Fibroblast of lung (primary cell): Measurements from ENCODE around the gene HIVEP3.

Experiments
- CTCF ChIP-seq, 2 donors: IDR thresholded peaks in 1 of 2; conservative IDR thresholded peaks in 1 of 2; 1 replicate in 1 of 2; 2 replicates in 1 of 2; pipeline ENCODE4 v1.5.1; 2011 to 2012; ENCODE audit warnings: low read length in 2 of 2, control low read depth in 1 of 2, inconsistent platforms in 1 of 2, low read depth in 1 of 2, mild to moderate bottlenecking in 1 of 2
- EZH2 ChIP-seq: IDR thresholded peaks from 2 replicates; pipeline ENCODE4 v1.5.1; 2012; ENCODE audit warnings: low read length, control low read depth, mild to moderate bottlenecking; ENCODE audit errors: missing control alignments

GRCh38 chr1:41768583-41768982, 150.1 kb downstream of the HIVEP3 start:
- TF ChIP-seq CTCF (conservative IDR thresholded peaks at IDR 0.05 in 1 of 2, IDR thresholded peaks at IDR 0.05 in 1 of 2; ENCODE audit: low read depth in 1 of 2, low read length in 2 of 2) (no peak), EZH2 (no peak)
